GM21528 (cell line): ENCODE measurements around the gene SELPLG.
"Not testable (repeated sequence)": the region's sequence is repeated elsewhere in the genome, so short reads cannot be mapped to it uniquely, and the experiment has no call there.

Source experiments
- ATAC-seq: cut with Tn5 transposase; IDR thresholded peaks from one replicate; pipeline ENCODE4 v1.9.1; 2021; ENCODE audit warnings: mild to moderate bottlenecking, moderate library complexity; ENCODE audit not compliant: unreplicated experiment, low FRiP score

SELPLG gene, protein sequence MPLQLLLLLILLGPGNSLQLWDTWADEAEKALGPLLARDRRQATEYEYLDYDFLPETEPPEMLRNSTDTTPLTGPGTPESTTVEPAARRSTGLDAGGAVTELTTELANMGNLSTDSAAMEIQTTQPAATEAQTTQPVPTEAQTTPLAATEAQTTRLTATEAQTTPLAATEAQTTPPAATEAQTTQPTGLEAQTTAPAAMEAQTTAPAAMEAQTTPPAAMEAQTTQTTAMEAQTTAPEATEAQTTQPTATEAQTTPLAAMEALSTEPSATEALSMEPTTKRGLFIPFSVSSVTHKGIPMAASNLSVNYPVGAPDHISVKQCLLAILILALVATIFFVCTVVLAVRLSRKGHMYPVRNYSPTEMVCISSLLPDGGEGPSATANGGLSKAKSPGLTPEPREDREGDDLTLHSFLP

DNA sequence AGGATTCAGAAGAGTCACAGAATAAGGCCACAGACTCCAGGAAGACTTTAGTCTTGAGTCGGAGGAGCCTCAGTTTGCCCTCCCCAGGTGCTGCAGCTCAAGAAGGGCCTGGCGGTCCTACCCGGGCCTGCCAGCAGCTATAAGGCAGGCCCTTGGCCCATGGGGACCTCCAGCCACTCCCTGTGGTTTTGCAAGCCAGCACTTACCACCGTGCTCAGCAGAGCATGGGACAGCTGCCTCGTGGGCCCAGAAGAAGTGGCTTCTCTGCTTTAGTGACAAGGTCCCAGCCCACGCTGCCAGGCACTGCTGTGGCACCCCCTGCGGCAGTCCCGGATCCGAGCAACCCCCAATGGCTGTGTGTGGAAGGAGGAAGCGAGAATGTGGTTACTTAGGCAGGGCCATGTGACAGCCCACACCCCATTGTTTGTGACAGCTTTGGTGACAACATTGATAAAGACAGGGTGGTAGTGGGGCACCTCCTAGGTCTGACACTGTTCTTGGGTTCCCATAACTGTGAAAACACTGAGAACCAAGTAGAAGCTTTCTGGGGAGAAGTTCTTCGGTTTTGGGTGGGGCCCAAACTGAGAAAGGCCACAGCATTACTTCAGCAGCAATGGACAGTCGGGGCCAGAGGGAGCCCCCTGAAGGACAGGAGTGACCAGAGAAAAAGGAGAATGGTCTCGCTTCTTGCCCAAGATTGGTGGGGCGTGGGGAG lies at the start of gene SELPLG:
SELPLG (minus strand) TSS at position 361 of the 715 bp plus-strand sequence. CDS start 9,587 bp downstream, outside the sequence.
- peak; percentile 47 for ATAC-seq

GRCh38 chr12:108681317-108681716 lies 47.6 kb upstream of the SELPLG start:
- ATAC-seq = no peak

DNA sequence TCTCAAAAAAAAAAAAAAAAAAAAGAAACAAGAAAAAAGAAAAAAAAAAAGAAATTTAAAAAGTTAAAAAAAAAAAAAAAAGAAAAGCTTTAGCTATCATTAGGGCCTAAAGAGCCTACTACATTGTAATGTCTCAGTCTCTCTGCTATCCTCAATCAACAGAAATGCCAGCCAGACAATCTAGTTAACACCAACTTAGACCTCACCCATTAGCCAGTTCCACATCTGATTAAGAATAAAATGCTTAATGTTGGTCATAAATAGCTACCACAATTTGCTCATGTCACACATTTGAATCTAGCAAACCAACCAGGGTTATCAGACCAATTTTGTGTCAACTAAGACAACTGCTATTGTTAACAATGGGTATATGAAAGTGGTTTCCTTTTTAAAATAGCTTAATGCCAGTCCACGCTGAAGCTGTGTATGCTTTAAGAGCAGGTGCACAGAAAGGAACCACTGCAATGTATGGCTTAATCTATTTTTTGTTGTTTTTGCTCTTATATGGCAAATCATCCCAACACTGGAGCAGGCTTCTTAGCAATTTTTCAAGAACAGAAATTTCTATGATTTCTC lies 45.5 kb upstream of the SELPLG start:
- ATAC-seq = no peak

GRCh38 chr12:108678104-108678730 lies 44.5 kb upstream of the SELPLG start:
- ATAC-seq = no peak

- ATAC-seq = no peak
Observed at GRCh38 chr12:108677381-108677780, 43.7 kb upstream of the SELPLG start.

- no peak for ATAC-seq
Observed at GRCh38 chr12:108676707-108677106, 43.0 kb upstream of the SELPLG start.

- no peak for ATAC-seq
Observed at GRCh38 chr12:108675792-108676191, 42.1 kb upstream of the SELPLG start.

DNA sequence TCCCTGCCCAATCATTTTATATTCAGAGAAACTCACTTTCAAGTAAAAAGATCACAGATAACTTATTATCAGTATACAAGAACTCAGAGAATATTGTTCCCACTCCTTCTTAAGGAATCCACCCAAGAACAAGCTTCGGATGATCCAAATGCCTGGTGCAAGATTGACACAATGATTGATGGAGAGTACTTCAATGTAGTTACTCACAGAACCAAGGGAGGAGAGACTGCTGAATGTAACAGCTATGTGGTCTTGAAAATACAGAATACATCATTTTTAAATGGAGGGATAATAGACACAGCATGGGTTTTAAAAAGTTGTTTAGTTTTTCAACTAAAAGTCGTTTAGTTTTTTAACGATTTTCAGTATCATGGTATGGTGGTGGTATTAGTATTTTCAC lies 38.4 kb upstream of the SELPLG start:
- no peak for ATAC-seq

GRCh38 chr12:108671110-108671509 lies 37.4 kb upstream of the SELPLG start:
- no peak for ATAC-seq

- no peak for ATAC-seq
Observed at GRCh38 chr12:108670066-108670631, 36.5 kb upstream of the SELPLG start.

DNA sequence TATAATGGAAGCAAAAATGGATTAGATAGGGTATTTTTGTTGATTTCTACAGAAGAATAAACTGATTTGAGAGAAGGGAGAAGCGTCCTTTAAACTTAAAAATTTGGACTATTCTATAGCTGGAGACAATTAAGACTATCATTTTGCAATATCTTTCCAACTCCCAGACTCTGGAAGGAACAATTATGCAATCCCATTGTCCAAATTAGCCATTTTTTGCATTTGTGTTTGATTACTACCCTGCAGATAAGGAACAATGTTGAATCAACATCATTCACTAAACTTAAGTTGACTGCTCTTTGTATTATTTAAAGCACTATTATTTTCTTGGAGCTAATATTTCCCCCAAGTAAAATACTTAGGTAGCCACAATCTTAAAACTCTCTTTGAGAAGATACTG lies 34.8 kb upstream of the SELPLG start:
- no peak for ATAC-seq

GRCh38 chr12:108668063-108668462 lies 34.4 kb upstream of the SELPLG start:
- no peak for ATAC-seq

GRCh38 chr12:108667349-108667748 lies 33.7 kb upstream of the SELPLG start:
- no peak for ATAC-seq

DNA sequence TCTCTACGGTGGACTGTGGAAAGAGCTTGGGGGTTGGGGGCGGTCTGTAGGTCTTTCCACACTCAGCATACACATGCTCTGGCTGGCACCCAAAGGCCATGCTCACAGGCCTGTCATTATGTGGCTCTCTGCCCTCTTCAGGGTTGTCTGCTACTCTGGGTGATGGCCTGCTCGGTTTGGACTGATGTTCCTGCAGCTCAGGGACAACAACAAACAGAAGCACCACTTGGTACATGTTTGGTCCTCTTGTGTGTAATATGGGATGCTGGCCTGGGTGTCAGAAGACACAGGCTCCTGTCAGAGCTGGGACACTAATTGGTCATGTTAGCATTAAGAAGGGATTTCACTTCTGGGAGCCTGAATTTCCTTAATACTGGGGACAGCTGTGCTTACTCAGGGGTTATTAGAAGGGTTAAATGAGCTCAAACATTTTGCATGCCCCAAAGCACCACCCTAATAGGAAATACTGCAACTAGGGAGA lies 32.7 kb upstream of the SELPLG start:
- no peak for ATAC-seq

GRCh38 chr12:108665608-108666202 lies 32.0 kb upstream of the SELPLG start:
- no peak for ATAC-seq

- ATAC-seq = peak; percentile 73
Observed at GRCh38 chr12:108664338-108665258, 30.9 kb upstream of the SELPLG start.

DNA sequence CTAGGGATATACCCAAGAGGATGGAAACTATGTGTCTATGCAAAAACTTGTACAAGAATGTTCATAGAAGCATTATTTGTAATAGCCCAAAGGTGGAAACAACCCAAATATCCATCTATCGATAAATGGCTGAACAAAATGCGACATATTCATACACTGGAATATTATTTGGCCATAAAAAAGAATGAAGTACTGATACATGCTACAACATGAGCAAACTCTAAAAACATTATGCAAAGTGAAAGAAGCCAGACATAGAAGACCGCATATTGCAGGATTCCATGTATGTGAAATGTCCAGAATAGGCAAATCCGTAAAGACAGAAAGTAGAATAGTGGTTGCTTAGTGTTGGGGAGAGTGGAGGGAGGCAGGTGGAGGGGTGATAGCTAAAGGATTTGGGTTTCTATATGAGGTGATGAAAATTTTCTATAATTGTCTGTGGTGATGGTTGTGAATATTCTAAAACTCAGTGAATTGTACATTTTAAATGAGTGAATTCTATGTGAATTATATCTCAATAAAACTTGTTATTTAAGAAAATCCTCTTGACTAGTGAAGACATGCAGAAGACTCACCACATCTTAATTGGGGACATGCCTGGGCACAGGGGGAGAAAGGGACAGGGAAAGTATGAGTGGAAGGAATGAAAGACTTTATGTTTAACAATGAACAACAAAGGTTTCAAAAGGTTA lies 29.8 kb upstream of the SELPLG start:
- ATAC-seq = no peak

DNA sequence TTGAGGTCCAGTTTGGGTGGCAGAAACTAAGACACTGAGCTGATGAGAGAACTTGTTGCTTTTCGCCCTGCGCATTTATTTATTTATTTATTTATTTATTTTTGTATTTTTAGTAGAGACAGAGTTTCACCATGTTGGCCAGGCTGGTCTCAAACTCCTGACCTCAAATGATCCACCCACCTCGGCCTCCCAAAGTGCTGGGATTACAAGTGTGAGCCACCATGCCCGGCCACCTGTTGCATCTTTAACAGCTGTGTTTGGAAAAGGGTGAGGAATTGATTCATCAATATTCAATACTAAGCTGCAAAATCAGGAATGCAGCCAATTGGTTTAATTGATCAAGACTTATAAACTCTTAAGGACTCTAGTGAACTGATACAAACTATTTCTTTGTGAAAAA lies 24.4 kb upstream of the SELPLG start:
- ATAC-seq = not testable (repeated sequence)
